ENCODE results near the gene OSBPL2. TPM values are rescaled to one million over a fixed set of nuclear protein-coding genes. Genes with fewer than 3 reads are reported as not detected.

OSBPL2 gene
- total and polyA plus RNA-seq, 11 donors: 20.0 to 57.9 (median 38.3) TPM

DNA sequence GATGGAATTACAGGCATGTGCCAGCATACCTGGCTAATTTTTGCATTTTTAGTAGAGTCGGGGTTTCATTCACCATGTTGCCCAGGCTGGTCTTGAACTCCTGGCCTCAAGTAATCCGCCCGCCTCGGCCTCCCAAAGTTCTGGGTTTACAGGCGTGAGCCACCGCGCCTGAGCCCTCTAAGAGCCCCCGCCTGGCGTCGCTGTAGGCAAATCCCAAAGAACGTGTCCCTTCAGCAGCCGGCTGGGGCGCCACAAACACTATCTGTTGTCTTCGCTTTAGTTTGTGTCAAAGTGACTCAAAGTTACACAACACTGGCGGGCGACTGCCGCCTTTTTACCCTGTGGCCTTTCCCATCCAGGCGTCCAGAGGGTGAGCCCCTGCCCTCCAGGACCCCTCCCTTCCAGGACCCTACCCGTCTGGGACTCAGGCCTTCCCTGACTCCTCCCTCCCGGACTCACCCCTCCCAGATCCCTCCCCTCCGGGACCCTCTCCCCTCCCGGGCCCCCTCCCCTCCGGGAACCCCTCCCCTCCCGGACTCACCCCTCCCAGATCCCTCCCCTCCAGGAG, 63.5 kb downstream of the OSBPL2 start:
- H3K36me3 ChIP-seq: peaks cover 0 to 48% (median 37%) of the 10 kb centered on the region in 9 donors
- TF ChIP-seq, protein P1, sequence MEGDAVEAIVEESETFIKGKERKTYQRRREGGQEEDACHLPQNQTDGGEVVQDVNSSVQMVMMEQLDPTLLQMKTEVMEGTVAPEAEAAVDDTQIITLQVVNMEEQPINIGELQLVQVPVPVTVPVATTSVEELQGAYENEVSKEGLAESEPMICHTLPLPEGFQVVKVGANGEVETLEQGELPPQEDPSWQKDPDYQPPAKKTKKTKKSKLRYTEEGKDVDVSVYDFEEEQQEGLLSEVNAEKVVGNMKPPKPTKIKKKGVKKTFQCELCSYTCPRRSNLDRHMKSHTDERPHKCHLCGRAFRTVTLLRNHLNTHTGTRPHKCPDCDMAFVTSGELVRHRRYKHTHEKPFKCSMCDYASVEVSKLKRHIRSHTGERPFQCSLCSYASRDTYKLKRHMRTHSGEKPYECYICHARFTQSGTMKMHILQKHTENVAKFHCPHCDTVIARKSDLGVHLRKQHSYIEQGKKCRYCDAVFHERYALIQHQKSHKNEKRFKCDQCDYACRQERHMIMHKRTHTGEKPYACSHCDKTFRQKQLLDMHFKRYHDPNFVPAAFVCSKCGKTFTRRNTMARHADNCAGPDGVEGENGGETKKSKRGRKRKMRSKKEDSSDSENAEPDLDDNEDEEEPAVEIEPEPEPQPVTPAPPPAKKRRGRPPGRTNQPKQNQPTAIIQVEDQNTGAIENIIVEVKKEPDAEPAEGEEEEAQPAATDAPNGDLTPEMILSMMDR (IDR thresholded peaks at IDR 0.05): peak; percentile 74 to 98 (median 87)
- TF ChIP-seq POLR2A (IDR thresholded peaks at IDR 0.05): peak in 1 of 2 donors; percentile 10
- peak; percentile 54 to 75 (median 69) for ATAC-seq

GRCh38 chr20:62302341-62303061, 64.2 kb downstream of the OSBPL2 start, which contains the start of gene ADRM1:
Gene ADRM1 (plus strand): TSS chr20:62302997. CDS start chr20:62303569, 572 bp downstream.
- 0 to 1% (median 1%) methylated on average over 28 to 81 of the region's 81 CpGs for WGBS, 4 donors
- Histone ChIP-seq H3K4me1 (peaks cover 9 to 36% (median 25%) of the 10 kb centered on the region in 12 donors), H3K27me3 (no peaks in the 10 kb centered on the region), H3K36me3 (peaks cover 0 to 49% (median 43%) of the 10 kb centered on the region in 9 donors), H3K27ac (peak within 1 kb of the TSS; percentile 89 to 100 (median 98)), H3K9me3 (no peaks in the 10 kb centered on the region), H3K4me3 (peak within 1 kb of the TSS; percentile 59 to 96 (median 88))
- peak; percentile 38 to 81 for TF ChIP-seq POLR2A (IDR thresholded peaks at IDR 0.05)
- TF ChIP-seq, protein P1 (IDR thresholded peaks at IDR 0.05): peak; percentile 88 to 99 (median 98)
- intact Hi-C loops (cut with DNase I): loop anchor here (1.0 to 10.0 kb wide), 13 partner anchors 50 to 502 kb away; partner anchors contain the start of genes LAMA5 (in 1 of the 10), MRGBP (in 1 of the 10) and OGFR (in 1 of the 10)
- DNase-seq: peak; percentile 97 to 98 (median 97)
- ATAC-seq: peak; percentile 83 to 90 (median 90)

More for the DNA sequence above, 63.5 kb downstream of the OSBPL2 start:
- intact Hi-C loops (cut with DNase I): loop anchor here (1.0 to 10.0 kb wide), 13 partner anchors 50 to 503 kb away; partner anchors contain the start of genes LAMA5 (in 1 of the 10), MRGBP (in 1 of the 10) and OGFR (in 1 of the 10)
- peaks cover 9 to 34% (median 25%) of the 10 kb centered on the region in 12 donors for H3K4me1 ChIP-seq
- no peaks in the 10 kb centered on the region for H3K27me3 ChIP-seq
- DNase-seq: peak; percentile 90 to 96 (median 94)
- H3K27ac ChIP-seq: peak overlapping the region; percentile 89 to 100 (median 98)
- H3K4me3 ChIP-seq: peak overlapping the region; percentile 46 to 96 (median 88)
- no peaks in the 10 kb centered on the region for H3K9me3 ChIP-seq
- 3 to 6% (median 4%) methylated on average over 17 to 24 of the region's 24 CpGs for WGBS, 4 donors

DNA sequence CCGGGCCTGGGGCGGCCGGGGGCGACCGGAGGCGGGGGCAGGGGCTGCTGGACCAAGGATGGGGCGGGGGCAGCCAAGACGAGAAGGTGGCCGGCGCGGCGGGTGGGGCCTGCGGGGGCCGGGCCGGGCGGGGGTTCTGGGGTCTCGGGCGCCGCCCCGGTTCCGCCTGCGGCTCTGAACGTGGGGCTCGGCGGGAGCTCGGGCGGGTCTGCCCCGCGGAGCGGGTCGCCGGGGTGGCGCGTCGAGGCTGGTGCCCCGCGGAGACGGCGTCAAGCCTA, 64.7 kb downstream of the OSBPL2 start:
- H3K4me1 ChIP-seq: peaks cover 9 to 39% (median 25%) of the 10 kb centered on the region in 12 donors

More for the DNA sequence above, 64.7 kb downstream of the OSBPL2 start:
- ATAC-seq: no peak
- 0 to 1% (median 1%) methylated on average over 2 to 39 of the region's 39 CpGs; no CpG with 5 or more reads in 1 of the 4 donors for WGBS, 4 donors
- Histone ChIP-seq H3K9me3 (no peaks in the 10 kb centered on the region), H3K27me3 (no peaks in the 10 kb centered on the region), H3K36me3 (peaks cover 0 to 49% (median 46%) of the 10 kb centered on the region in 9 donors), H3K4me3 (peak overlapping the region; percentile 59 to 96 (median 88)), H3K27ac (peak overlapping the region; percentile 79 to 100 (median 98))
- intact Hi-C loops (cut with DNase I): loop anchor here (2.0 to 10.0 kb wide), 12 partner anchors 49 to 502 kb away; partner anchors contain the start of genes LAMA5 (in 1 of the 10), MRGBP (in 1 of the 10) and OGFR (in 1 of the 10)
- TF ChIP-seq, protein P1 (IDR thresholded peaks at IDR 0.05): no peak
- no peak for DNase-seq
